ENCODE measurements around the gene RHBDD3. TPM values are rescaled to one million over a fixed set of nuclear protein-coding genes. Genes with fewer than 3 reads are reported as not detected.

RHBDD3 gene
- total and polyA plus RNA-seq, 2 of the 4 experiments (the other 2 are of a cell fraction) = 5.7 to 21.5 TPM

GRCh38 chr22:29260031-29260560, 7.7 kb downstream of the RHBDD3 start:
- Histone ChIP-seq H2AK5ac (ENCODE audit: low read depth, low read length) (no peak overlapping the region), H2BK120ac (ENCODE audit: low read depth, low read length) (no peak overlapping the region), H3K4ac (ENCODE audit: low read depth, low read length) (no peak overlapping the region), H3K27ac (ENCODE audit: insufficient read depth, low read length) (no peak overlapping the region), H4K91ac (ENCODE audit: insufficient read depth, low read depth, low read length) (no peak overlapping the region), H3K27me3 (ENCODE audit: control insufficient read depth, insufficient read depth, low read length) (no peaks in the 10 kb centered on the region), H3K4me2 (ENCODE audit: low read depth, low read length) (no peak overlapping the region), H3K36me3 (ENCODE audit: control insufficient read depth, insufficient read depth, low read length) (peaks cover 16% of the 10 kb centered on the region), H3K9ac (ENCODE audit: low read depth, low read length) (no peak overlapping the region), H2BK20ac (ENCODE audit: low read depth, low read length) (no peak overlapping the region), H3K4me3 (ENCODE audit: insufficient read depth, low read depth, low read length) (no peak overlapping the region), H2AK9ac (replicated peaks; ENCODE audit: low read depth, low read length, poor library complexity) (no peak overlapping the region), H2BK5ac (ENCODE audit: low read depth, low read length, poor library complexity, severe bottlenecking) (no peak overlapping the region), H4K8ac (ENCODE audit: low read depth in 2 of 2, low read length in 2 of 2) (no peak overlapping the region), H3K18ac (ENCODE audit: low read depth, low read length) (no peak overlapping the region), H3K4me1 (ENCODE audit: control insufficient read depth, insufficient read depth, low read length) (no peaks in the 10 kb centered on the region), H3K14ac (replicated peaks; ENCODE audit: low read depth, low read length) (no peak overlapping the region), H4K5ac (ENCODE audit: low read depth, low read length) (no peak overlapping the region), H3K79me1 (ENCODE audit: low read depth in 1 of 2, low read length in 2 of 2) (no peaks in the 10 kb centered on the region), H3K9me1 (ENCODE audit: insufficient read depth, low read length) (0 out of 2 replicates have a peak, but pooled peaks cover 2% of the 10 kb centered on the region), H2AFZ (replicated peaks; ENCODE audit: low read length, poor library complexity) (no peak overlapping the region), H3K23ac (ENCODE audit: low read depth, low read length) (no peak overlapping the region), H3K9me3 (ENCODE audit: control insufficient read depth, insufficient read depth, low read length) (no peaks in the 10 kb centered on the region), H2BK15ac (ENCODE audit: low read depth, low read length) (no peak overlapping the region), H3K56ac (ENCODE audit: extremely low read depth, insufficient read depth, low read length) (no peak overlapping the region), H4K20me1 (ENCODE audit: insufficient read depth, low read length) (no peaks in the 10 kb centered on the region)
- no peak for DNase-seq
- POLR2A ChIA-PET (ENCODE audit: unreplicated experiment) = no interaction called here
- BruUV-seq (replicated peaks) = no TSS peak
- dilution Hi-C loops (cut with HindIII; ENCODE audit: low sequenced_read_pairs, unreplicated experiment) (no loop called here), in situ Hi-C loops (cut with MboI; ENCODE audit: low sequenced_read_pairs) (no loop called here), intact Hi-C loops (cut with micrococcal nuclease) (no loop called here)
- no peak for ATAC-seq (ENCODE audit: low read depth)
- WGBS, 2 experiments (ENCODE audit: extremely low coverage in 2 of 2, insufficient read length in 1 of 2) = 92% methylated on average over 4 of the region's 13 CpGs; no CpG with 5 or more reads in 1 of the 2 experiments
- no peak for TF ChIP-seq FOS (IDR thresholded peaks at IDR 0.05; ENCODE audit: low read depth, low read length)
- TF ChIP-seq CHD1 (IDR thresholded peaks at IDR 0.05; ENCODE audit: low read depth, low read length) = no peak
- no peak for TF ChIP-seq ELK1 (IDR thresholded peaks at IDR 0.05; ENCODE audit: borderline replicate concordance, low read depth, low read length)
- no peak for TF ChIP-seq RCOR1 (IDR thresholded peaks at IDR 0.05; ENCODE audit: insufficient replicate concordance, low read length)
- TF ChIP-seq POLR2A (IDR thresholded peaks at IDR 0.05; ENCODE audit: low read depth, low read length) = no peak
- no peak for TF ChIP-seq RAD21 (IDR thresholded peaks at IDR 0.05; ENCODE audit: low read length)
- TF ChIP-seq NFE2L2 (IDR thresholded peaks at IDR 0.05; ENCODE audit: low read depth, low read length) = no peak
- CTCF ChIA-PET = no interaction called here

Measured in IMR-90 (cell line).